ENCODE measurements around the gene IL15RA.

DNA sequence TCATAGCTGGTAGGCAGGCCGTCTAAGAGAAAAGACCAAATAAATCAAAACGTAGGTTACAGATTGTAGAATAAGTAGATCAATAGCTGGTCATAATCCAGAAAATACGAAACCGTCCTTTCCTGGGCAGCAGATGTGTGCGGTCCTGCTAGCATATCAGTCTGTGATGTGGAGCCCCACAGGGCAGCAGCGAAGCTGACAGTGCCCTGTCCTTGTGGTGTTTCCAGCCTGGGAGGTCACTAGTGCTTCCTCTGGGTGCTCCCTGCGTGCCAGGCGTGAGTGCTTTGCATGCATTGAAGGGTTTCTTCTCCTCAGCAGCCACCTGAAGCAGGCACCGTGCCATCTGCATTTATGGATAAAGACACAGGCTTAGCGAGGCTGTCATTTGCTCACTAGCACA, 41.7 kb downstream of the IL15RA start:
- TF ChIP-seq WRNIP1 (IDR thresholded peaks at IDR 0.05; ENCODE audit: borderline replicate concordance, low read depth, low read length) (no peak), ASH2L (IDR thresholded peaks at IDR 0.05; ENCODE audit: borderline replicate concordance, low read depth) (no peak), YY1 (IDR thresholded peaks at IDR 0.05; ENCODE audit: low read depth, low read length) (no peak), MYC (IDR thresholded peaks at IDR 0.05; ENCODE audit: insufficient read depth, insufficient read length, insufficient replicate concordance, low read length, severe bottlenecking) (no peak), SIN3A (IDR thresholded peaks at IDR 0.05; ENCODE audit: low read depth, low read length) (no peak), FOS (IDR thresholded peaks at IDR 0.05; ENCODE audit: borderline replicate concordance, extremely low read depth, insufficient read length) (no peak), CHD4 (IDR thresholded peaks at IDR 0.05) (no peak), EP300 (IDR thresholded peaks at IDR 0.05; ENCODE audit: borderline replicate concordance in 1 of 2, control insufficient read depth in 1 of 2, low read depth in 2 of 2, low read length in 2 of 2) (no peak), POLR2AphosphoS2 (IDR thresholded peaks at IDR 0.05; ENCODE audit: low read depth, low read length) (no peak)
- TF ChIP-seq, protein P1, sequence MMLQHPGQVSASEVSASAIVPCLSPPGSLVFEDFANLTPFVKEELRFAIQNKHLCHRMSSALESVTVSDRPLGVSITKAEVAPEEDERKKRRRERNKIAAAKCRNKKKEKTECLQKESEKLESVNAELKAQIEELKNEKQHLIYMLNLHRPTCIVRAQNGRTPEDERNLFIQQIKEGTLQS (IDR thresholded peaks at IDR 0.05; ENCODE audit: borderline replicate concordance, extremely low read depth, low read depth, low read length), result no peak
- TF ChIP-seq, protein P2, sequence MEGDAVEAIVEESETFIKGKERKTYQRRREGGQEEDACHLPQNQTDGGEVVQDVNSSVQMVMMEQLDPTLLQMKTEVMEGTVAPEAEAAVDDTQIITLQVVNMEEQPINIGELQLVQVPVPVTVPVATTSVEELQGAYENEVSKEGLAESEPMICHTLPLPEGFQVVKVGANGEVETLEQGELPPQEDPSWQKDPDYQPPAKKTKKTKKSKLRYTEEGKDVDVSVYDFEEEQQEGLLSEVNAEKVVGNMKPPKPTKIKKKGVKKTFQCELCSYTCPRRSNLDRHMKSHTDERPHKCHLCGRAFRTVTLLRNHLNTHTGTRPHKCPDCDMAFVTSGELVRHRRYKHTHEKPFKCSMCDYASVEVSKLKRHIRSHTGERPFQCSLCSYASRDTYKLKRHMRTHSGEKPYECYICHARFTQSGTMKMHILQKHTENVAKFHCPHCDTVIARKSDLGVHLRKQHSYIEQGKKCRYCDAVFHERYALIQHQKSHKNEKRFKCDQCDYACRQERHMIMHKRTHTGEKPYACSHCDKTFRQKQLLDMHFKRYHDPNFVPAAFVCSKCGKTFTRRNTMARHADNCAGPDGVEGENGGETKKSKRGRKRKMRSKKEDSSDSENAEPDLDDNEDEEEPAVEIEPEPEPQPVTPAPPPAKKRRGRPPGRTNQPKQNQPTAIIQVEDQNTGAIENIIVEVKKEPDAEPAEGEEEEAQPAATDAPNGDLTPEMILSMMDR (IDR thresholded peaks at IDR 0.05 in 2 of 3, conservative IDR thresholded peaks at IDR 0.05 in 1 of 3; ENCODE audit: control insufficient read depth in 2 of 3, extremely low read depth in 1 of 3, insufficient read depth in 1 of 3, low read depth in 3 of 3, low read length in 3 of 3), result no peak
- TF ChIP-seq, protein P3, sequence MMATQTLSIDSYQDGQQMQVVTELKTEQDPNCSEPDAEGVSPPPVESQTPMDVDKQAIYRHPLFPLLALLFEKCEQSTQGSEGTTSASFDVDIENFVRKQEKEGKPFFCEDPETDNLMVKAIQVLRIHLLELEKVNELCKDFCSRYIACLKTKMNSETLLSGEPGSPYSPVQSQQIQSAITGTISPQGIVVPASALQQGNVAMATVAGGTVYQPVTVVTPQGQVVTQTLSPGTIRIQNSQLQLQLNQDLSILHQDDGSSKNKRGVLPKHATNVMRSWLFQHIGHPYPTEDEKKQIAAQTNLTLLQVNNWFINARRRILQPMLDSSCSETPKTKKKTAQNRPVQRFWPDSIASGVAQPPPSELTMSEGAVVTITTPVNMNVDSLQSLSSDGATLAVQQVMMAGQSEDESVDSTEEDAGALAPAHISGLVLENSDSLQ (IDR thresholded peaks at IDR 0.05), result no peak

All from GM12878 (cell line).